ENCODE results near the gene SIRPA. TPM values are rescaled to one million over a fixed set of nuclear protein-coding genes. Genes with fewer than 3 reads are reported as not detected.

Gene SIRPA
- total and polyA plus RNA-seq, 8 donors, result 7.2 to 25.8 (median 9.0) TPM

GRCh38 chr20:1885254-1885653, 10.0 kb upstream of the SIRPA start:
- no peak overlapping the region for H3K4me3 ChIP-seq
- H3K27me3 ChIP-seq, result no peaks in the 10 kb centered on the region
- WGBS, 2 donors, result 61 to 64% methylated on average over 4 of the region's 4 CpGs
- H3K36me3 ChIP-seq, result no peaks in the 10 kb centered on the region
- no peaks in the 10 kb centered on the region for H3K9me3 ChIP-seq
- no peak overlapping the region for H3K27ac ChIP-seq
- no peak for DNase-seq
- FAIRE-seq, result no peak
- intact Hi-C loops (cut with DNase I), result no loop called here
- TF ChIP-seq CTCF (IDR thresholded peaks at IDR 0.05), result no peak
- H3K4me1 ChIP-seq, result no peaks in the 10 kb centered on the region
- ATAC-seq, result no peak

GRCh38 chr20:1885940-1886693, 9.1 kb upstream of the SIRPA start:
- no peak for TF ChIP-seq CTCF (IDR thresholded peaks at IDR 0.05)
- Histone ChIP-seq H3K9me3 (no peaks in the 10 kb centered on the region), H3K4me3 (no peak overlapping the region), H3K27ac (no peak overlapping the region), H3K36me3 (no peaks in the 10 kb centered on the region), H3K27me3 (no peaks in the 10 kb centered on the region), H3K4me1 (no peaks in the 10 kb centered on the region)
- FAIRE-seq, result no peak
- no peak for DNase-seq
- no peak for ATAC-seq
- WGBS, 2 donors, result 73 to 79% methylated on average over 9 of the region's 9 CpGs
- intact Hi-C loops (cut with DNase I), result no loop called here

- H3K27me3 ChIP-seq, result no peaks in the 10 kb centered on the region
- intact Hi-C loops (cut with DNase I), result no loop called here
- DNase-seq, result no peak
- H3K27ac ChIP-seq, result no peak overlapping the region
- no peak for FAIRE-seq
- H3K4me3 ChIP-seq, result no peak overlapping the region
- H3K4me1 ChIP-seq, result no peaks in the 10 kb centered on the region
- peak in 1 of 4 donors; percentile 17 for ATAC-seq
- WGBS, 2 donors, result 42 to 48% methylated on average over 5 of the region's 5 CpGs
- H3K36me3 ChIP-seq, result no peaks in the 10 kb centered on the region
- no peak for TF ChIP-seq CTCF (IDR thresholded peaks at IDR 0.05)
- H3K9me3 ChIP-seq, result no peaks in the 10 kb centered on the region
Measured at GRCh38 chr20:1887321-1887720, 7.9 kb upstream of the SIRPA start.

- ATAC-seq, result no peak
- WGBS, 2 donors, result 54 to 76% methylated on average over 2 of the region's 2 CpGs
- H3K27ac ChIP-seq, result no peak overlapping the region
- intact Hi-C loops (cut with DNase I), result no loop called here
- H3K4me1 ChIP-seq, result no peaks in the 10 kb centered on the region
- FAIRE-seq, result no peak
- no peak for DNase-seq
- no peaks in the 10 kb centered on the region for H3K27me3 ChIP-seq
- no peaks in the 10 kb centered on the region for H3K9me3 ChIP-seq
- no peaks in the 10 kb centered on the region for H3K36me3 ChIP-seq
- TF ChIP-seq CTCF (IDR thresholded peaks at IDR 0.05), result no peak
- no peak overlapping the region for H3K4me3 ChIP-seq
Measured at GRCh38 chr20:1887756-1888155, 7.5 kb upstream of the SIRPA start.

- 55 to 60% methylated on average over 7 of the region's 7 CpGs for WGBS, 2 donors
- ATAC-seq, result peak in 2 of 4 donors; percentile 27 to 44
- no peak for DNase-seq
- no peaks in the 10 kb centered on the region for H3K4me1 ChIP-seq
- no peaks in the 10 kb centered on the region for H3K36me3 ChIP-seq
- H3K9me3 ChIP-seq, result no peaks in the 10 kb centered on the region
- no peak overlapping the region for H3K27ac ChIP-seq
- no peak for TF ChIP-seq CTCF (IDR thresholded peaks at IDR 0.05)
- H3K4me3 ChIP-seq, result no peak overlapping the region
- no peak for FAIRE-seq
- no peaks in the 10 kb centered on the region for H3K27me3 ChIP-seq
- intact Hi-C loops (cut with DNase I), result no loop called here
Measured at GRCh38 chr20:1888796-1889463, 6.3 kb upstream of the SIRPA start.
